ENCODE results near the gene BRINP3.
"Not testable (repeated sequence)": the region's sequence is repeated elsewhere in the genome, so short reads cannot be mapped to it uniquely, and the experiment has no call there.

The BRINP3 gene

GRCh38 chr1:190176776-190177175 is 300.9 kb downstream of the BRINP3 start:
- DNase-seq = no peak

DNA sequence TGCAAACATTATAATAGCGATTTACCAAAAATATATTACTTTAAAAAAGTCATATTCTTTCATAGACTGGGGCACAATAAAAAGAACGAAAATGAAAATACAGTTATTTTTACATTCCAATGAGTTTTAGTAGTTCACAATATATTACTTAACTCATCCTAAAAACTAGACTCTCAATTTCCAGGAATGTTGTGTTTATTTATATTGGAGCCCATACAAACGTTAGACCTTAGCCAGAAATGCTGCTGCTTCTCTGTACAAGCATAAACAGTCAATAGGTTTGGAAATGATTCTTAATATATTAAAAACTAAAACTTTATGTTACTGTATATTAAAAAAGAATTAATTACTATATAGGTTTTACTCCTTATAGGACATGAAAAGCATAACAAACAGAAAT is 302.3 kb downstream of the BRINP3 start:
- no peak for DNase-seq

GRCh38 chr1:190172651-190173430 is 304.8 kb downstream of the BRINP3 start:
- no peak for DNase-seq

DNA sequence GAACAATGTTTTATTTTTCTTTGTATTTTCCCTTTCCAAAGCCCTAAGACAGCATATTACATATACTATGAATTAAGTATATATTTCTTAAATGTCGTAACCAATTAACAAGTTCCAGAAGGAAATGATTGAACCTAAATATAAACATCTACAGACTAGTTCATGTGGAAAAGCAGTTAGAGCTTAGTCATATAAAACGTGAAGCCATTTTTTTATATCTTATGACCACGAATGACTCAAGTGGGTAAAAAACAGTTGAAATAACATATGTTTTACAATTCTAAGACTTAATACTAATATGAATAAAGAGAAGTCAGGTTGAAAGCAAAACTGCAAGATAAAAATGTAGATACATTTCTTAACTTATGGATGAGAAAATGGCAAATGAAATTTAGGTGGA is 307.3 kb downstream of the BRINP3 start:
- DNase-seq = no peak

DNA sequence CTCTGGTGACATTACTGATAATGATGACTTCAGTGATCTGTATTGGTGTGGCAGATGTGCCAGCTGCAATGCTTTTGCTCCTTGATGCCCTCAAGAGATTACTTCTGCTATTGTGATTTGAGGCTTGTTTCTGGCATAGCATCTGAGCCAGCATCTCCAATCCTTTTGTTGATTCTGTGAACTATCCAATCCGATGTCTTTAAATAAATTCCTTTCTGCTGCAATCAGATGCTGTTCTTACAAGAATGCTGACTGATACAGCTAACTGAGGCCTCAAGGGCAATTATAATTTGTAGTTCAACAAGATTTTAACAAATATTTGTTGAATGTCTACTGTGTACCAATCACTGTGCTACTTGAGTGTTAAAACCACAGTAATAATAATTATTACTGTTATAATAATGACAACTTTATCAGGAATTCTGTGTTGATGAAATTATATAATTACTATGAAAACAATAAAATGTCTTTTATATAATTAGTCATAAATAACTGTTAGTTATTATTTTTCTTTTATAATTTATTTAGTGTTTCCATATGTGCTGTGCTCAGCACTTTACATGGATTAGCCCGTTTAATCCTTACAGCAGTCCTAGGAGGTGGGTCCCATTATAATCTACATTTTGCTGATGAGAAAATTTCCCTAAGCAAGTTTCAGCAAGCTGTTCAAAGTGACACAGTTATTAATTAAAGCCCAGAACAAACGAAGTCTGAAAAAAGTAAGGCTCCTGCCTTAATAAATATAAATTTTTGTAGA is 308.2 kb downstream of the BRINP3 start:
- DNase-seq = no peak

DNA sequence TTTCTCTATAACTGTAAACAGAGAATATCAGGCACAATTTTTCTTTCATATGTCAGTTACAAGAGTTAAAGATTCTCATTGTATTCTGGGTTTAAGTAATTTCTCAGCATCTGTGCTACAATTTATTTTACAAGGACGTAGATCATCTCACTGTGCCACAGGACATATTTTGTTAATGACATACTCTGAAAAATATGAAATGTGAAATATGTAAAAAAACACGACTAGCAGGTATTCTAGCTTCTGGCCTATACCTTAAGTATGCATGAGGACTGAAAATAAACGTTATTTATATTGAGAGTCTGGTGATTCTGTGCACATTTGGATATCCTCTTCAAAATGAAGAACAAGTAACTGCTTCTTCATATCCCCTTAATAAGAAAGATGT is 308.8 kb downstream of the BRINP3 start:
- no peak for DNase-seq

- DNase-seq = no peak
Measured at GRCh38 chr1:190168116-190168892, 309.4 kb downstream of the BRINP3 start.

DNA sequence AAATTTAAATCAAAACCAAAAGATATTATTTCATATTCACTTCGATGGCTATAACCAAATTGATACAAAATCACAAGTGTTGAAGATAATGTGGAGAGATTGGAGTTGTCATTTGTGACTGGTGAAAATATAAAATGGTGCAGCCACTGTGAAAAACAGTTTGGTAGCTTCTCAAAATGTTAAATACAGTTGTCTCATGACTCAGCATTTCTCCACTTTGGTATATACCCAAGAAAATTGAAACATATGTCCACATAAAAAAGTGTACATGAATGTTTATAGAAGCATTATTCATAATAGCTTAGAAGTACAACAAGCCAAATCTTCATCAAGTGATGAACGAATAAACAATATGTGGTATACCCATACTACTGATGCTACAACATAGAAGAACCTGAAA is 318.5 kb downstream of the BRINP3 start:
- no peak for DNase-seq

GRCh38 chr1:190154744-190155143 is 322.9 kb downstream of the BRINP3 start:
- no peak for DNase-seq

DNA sequence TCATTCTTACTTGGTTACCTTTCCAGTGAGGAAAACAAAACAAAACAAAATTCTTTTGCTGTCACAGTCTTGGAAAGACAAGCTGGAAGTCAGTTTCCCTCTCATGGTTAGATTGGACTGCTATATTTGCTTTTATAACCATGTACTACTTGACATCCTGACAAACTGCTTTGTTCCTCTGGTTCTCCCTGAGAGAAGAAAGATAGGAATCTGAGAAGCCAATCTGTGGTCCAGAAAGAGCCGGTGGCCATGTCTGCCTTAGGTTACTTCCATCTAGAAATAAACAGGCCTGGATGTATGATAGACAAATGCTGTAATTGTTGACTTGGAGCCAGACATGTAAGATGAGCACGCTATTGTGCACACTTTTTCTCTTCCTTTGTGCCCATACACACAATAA is 330.0 kb downstream of the BRINP3 start:
- DNase-seq = no peak

GRCh38 chr1:190144650-190145049 is 333.0 kb downstream of the BRINP3 start:
- DNase-seq = no peak

GRCh38 chr1:190140644-190141043 is 337.0 kb downstream of the BRINP3 start:
- no peak for DNase-seq

DNA sequence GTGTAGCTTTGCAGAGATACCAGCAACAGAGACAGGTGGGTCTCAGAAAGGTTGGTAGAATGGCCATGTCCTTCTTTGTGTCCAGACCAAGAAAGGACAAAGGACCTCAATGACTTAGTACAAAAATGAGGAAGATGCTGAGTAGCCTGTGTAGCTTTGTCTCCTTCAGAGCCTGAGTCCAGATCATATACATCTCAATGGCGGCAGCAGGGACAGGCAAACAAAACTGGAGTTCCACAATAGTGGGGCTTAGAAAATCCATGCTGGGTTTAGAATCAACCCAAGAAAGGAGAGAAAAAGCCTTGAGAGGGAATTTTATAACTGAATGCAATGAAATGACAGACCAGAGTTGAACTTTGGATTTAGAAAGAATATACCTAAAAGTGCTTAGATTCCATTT is 339.0 kb downstream of the BRINP3 start:
- DNase-seq = no peak

GRCh38 chr1:190138266-190138665 is 339.4 kb downstream of the BRINP3 start:
- no peak for DNase-seq

DNA sequence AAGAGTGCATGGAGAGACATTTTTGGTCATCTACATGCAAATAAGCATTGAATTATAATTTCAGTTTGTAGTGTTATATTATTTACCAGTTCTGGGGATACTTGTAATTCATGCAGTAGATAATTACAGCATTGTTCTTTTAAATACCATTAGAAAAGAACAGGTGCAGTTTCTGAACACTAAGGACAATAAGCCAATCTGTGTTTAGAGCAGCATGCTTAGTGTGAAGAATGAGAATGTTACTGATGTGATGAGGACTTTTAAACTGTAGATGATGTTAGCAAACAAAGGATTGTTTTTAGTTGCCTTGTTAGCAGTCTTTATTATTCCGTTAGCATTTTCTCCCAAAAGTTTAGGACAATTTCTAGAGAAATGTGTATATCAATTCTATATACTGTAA is 348.3 kb downstream of the BRINP3 start:
- no peak for DNase-seq

- no peak for DNase-seq
Measured at GRCh38 chr1:190126728-190127127, 350.9 kb downstream of the BRINP3 start.

- DNase-seq = no peak
Measured at GRCh38 chr1:190124068-190124467, 353.6 kb downstream of the BRINP3 start.

DNA sequence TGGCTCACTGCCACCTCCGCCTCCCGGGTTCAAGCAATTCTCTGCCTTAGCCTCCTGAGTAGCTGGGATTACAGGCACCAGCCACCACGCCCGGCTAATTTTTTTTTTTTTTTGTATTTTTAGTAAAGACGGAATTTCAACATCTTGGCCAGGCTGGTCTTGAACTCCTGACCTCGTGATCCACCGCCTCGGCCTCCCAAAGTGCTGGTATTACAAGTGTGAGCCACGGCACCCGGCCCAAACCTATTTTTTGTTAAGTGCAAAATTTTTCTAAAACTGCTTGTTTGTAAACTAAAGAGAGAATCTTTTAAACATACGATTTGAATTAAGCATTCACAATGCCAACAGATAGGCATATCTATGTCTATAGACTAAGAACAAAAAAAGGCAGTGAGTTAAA is 357.1 kb downstream of the BRINP3 start:
- not testable (repeated sequence) for DNase-seq

GRCh38 chr1:190119683-190120082 is 358.0 kb downstream of the BRINP3 start:
- DNase-seq = no peak

DNA sequence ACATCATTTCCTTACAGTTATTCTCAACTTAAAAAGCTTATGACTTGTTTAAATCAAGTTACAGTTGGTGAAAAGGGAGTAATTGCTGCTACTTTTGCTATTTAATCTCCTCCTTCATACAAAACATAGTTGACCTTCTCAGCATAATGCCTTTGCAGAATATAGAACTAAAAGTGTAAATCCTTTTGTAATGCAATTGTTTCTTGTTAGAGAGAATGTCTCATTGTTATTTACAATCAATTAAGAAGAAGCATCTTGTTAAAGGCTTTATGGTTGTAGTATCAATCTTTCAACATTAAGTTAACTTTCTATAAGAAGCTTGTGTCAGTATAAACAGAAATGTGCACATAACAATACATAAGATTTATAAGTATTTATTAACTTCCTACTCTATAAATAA is 360.7 kb downstream of the BRINP3 start:
- no peak for DNase-seq

DNA sequence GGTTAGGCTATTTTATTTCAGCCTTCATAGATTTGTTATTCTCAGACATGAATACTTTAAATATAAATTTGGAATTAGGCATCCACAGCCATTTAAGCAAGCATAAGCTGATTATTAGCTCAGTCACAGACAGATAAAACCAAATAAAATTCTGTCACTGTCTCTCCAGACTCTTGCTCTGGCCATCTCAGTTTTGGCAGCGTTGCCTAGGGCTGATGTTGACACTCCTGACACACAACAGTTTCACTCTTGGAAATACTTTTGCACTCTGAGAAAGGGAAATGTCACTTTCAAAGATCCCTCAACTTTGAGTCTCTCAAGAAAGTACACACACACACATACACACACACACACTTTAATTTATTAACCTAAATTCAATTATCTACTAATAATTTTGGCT is 372.7 kb downstream of the BRINP3 start:
- no peak for DNase-seq

DNA sequence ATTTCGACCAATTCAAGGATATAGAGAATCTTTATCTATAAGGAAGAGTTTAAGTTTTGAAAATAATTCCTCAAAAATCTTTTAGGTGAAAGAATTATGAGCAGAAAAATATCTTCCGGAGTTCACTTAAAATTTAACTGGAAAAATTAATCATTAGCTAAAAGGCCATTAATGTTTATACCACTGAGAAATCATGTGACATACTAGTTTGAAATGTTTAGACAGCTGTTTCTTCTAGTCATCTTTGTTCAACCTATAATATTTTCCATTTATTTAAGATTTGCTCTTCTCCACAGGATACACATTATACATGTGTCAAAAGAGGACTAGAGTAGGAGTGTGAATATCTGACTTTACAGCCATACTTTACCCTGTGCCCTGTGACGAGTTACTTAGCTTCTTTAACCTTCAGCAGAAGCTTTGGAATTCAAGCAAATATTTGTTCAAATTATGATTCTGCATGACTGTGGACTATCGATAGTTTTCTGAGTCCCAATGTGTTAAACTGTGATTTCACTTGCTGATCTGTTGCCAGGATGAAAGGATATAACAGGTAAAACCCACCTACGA is 374.8 kb downstream of the BRINP3 start:
- DNase-seq = no peak

GRCh38 chr1:190101756-190102155 is 375.9 kb downstream of the BRINP3 start:
- no peak for DNase-seq

Measured in CD4-positive, alpha-beta T cell treated with Interleukin-10 for 1 hour (primary cell).